K562 (cell line): ENCODE results near the gene ZSWIM1. TPM values are rescaled to one million over a fixed set of nuclear protein-coding genes. Genes with fewer than 3 reads are reported as not detected.

ENCODE experiments used
- ARID1B ChIP-seq: fragments of 450-650 bp; IDR thresholded peaks from 2 replicates; pipeline ENCODE4 v1.6.1; 2016; ENCODE audit warnings: antibody characterized with exemption, mild to moderate bottlenecking, inconsistent platforms
- BRF1 ChIP-seq: IDR thresholded peaks from 3 replicates; pipeline ENCODE4 v1.6.1; 2011; ENCODE audit warnings: borderline replicate concordance, mild to moderate bottlenecking; ENCODE audit not compliant: insufficient read length; ENCODE audit errors: extremely low read depth
- CREM ChIP-seq: IDR thresholded peaks from 2 replicates; pipeline ENCODE4 v1.6.1; 2014; ENCODE audit warnings: antibody characterized with exemption, low read depth
- IRF2 ChIP-seq: sonication (generic); formaldehyde crosslinking; IDR thresholded peaks from 2 replicates; pipeline ENCODE4 v1.8.1; 2022; ENCODE audit warnings: mild to moderate bottlenecking, missing genetic modification reagents
- MBD2 ChIP-seq: sonication (generic); IDR thresholded peaks from 2 replicates; pipeline ENCODE4 v1.6.1; 2016; ENCODE audit warnings: low read depth, borderline replicate concordance
- NFIX ChIP-seq: fragments of 250-450 bp; sonication (Bioruptor Pico); IDR thresholded peaks from 2 replicates; pipeline ENCODE4 v1.4.0; 2020; ENCODE audit warnings: low read depth, mild to moderate bottlenecking, moderate library complexity
- NR2C2 ChIP-seq, 2 experiments: fragments of 200-800 bp in 1 of 2; sonication (Bioruptor generic) in 1 of 2; sonication (generic) in 1 of 2; formaldehyde crosslinking in 1 of 2; IDR thresholded peaks; 2 replicates each; pipeline versions ENCODE4 v1.6.1 to v1.8.0; 2016 to 2022; ENCODE audit warnings: mild to moderate bottlenecking in 1 of 2, missing compliant biosample characterization in 1 of 2, missing genetic modification characterization in 1 of 2, missing genetic modification reagents in 1 of 2
- OTX1 ChIP-seq: fragments of 450-650 bp; formaldehyde crosslinking; IDR thresholded peaks from 2 replicates; pipeline ENCODE4 v1.4.0; 2022; ENCODE audit warnings: mild to moderate bottlenecking
- RBFOX2 ChIP-seq: fragments of 200-400 bp; formaldehyde crosslinking; IDR thresholded peaks from 2 replicates; pipeline ENCODE4 v1.6.1; 2017; ENCODE audit warnings: low read depth, mild to moderate bottlenecking, low read length, moderate library complexity
- RBM22 ChIP-seq: fragments of 200-400 bp; formaldehyde crosslinking; IDR thresholded peaks from 2 replicates; pipeline ENCODE4 v1.6.1; 2018; ENCODE audit warnings: low read length, low read depth; ENCODE audit not compliant: poor library complexity, severe bottlenecking
- RBM39 ChIP-seq: fragments of 200-400 bp; formaldehyde crosslinking; optimal IDR thresholded peaks from 2 replicates; pipeline ENCODE3; 2018; ENCODE audit warnings: low read depth, low read length
- SAFB ChIP-seq: fragments of 200-400 bp; formaldehyde crosslinking; IDR thresholded peaks from 2 replicates; pipeline ENCODE4 v1.6.1; 2017; ENCODE audit warnings: low read depth, low read length, borderline replicate concordance
- SREBF2 ChIP-seq: sonication (generic); formaldehyde crosslinking; IDR thresholded peaks from 2 replicates; pipeline ENCODE4 v1.4.0; 2020; ENCODE audit warnings: mild to moderate bottlenecking, missing genetic modification reagents
- TEAD4 ChIP-seq, 2 experiments: sonication (generic) in 1 of 2; formaldehyde crosslinking in 1 of 2; IDR thresholded peaks; 2 replicates each; pipeline versions ENCODE4 v1.6.1 to v1.8.0; 2012 to 2022; ENCODE audit warnings: borderline replicate concordance in 1 of 2, inconsistent platforms in 1 of 2, low read length in 1 of 2, mild to moderate bottlenecking in 1 of 2, missing genetic modification reagents in 1 of 2
- YY1 ChIP-seq, 3 experiments: IDR thresholded peaks; 2 replicates each; pipeline ENCODE4 v1.6.1; 2011; ENCODE audit warnings: low read length in 2 of 3, mild to moderate bottlenecking in 2 of 3, moderate library complexity in 2 of 3, borderline replicate concordance in 1 of 3, control low read depth in 1 of 3, low read depth in 1 of 3; ENCODE audit not compliant: insufficient read depth in 3 of 3, insufficient replicate concordance in 2 of 3, control insufficient read depth in 1 of 3, insufficient read length in 1 of 3; ENCODE audit errors: extremely low read depth in 1 of 3
- ZFX ChIP-seq: sonication (generic); formaldehyde crosslinking; IDR thresholded peaks from 2 replicates; pipeline ENCODE4 v1.8.0; 2022; ENCODE audit warnings: mild to moderate bottlenecking, missing genetic modification reagents, moderate library complexity
- ZNF263 ChIP-seq: sonication (generic); formaldehyde crosslinking; IDR thresholded peaks from 2 replicates; pipeline ENCODE4 v1.8.0; 2022; ENCODE audit warnings: mild to moderate bottlenecking, missing genetic modification reagents, borderline replicate concordance
- ZNF668 ChIP-seq: fragments of 250-450 bp; sonication (Bioruptor Pico); IDR thresholded peaks from 2 replicates; pipeline ENCODE4 v1.8.0; 2022; ENCODE audit warnings: mild to moderate bottlenecking, inconsistent platforms
- ZNF778 ChIP-seq: fragments of 450-650 bp; formaldehyde crosslinking; IDR thresholded peaks from 2 replicates; pipeline ENCODE4 v1.4.0; 2020; ENCODE audit warnings: mild to moderate bottlenecking, moderate library complexity
- polyA plus RNA-seq, 8 experiments: library from polyadenylated mRNA; depleted of rRNA in 4 of 8; stranded (reverse) in 5 of 8; unstranded in 3 of 8; fragments of >200 nt; fragmentation: Nextera tagmentation in 2 of 8; fragmentation: Illumina TruSeq in 1 of 8; extraction: Ambion mirVana in 2 of 8; extraction: Trizol in 1 of 8; gene quantifications; 2 replicates each; pipeline versions ENCODE4 v1.2.1 to v1.2.3, GENCODE V29; 2011 to 2014; ENCODE audit warnings: inconsistent platforms in 1 of 8, missing spikeins in 1 of 8
- total RNA-seq, 7 experiments: library from RNA; depleted of rRNA in 6 of 7; stranded (reverse); fragments of >200 nt in 6 of 7; fragmentation: Illumina TruSeq in 2 of 7; extraction: Trizol in 2 of 7; gene quantifications; 2 replicates each; pipeline versions ENCODE4 v1.2.1 to v1.2.3, GENCODE V29; 2011 to 2021; ENCODE audit warnings: low replicate concordance in 1 of 7
- TF ChIP-seq, protein P1 (sequence below): sonication (generic); formaldehyde crosslinking; IDR thresholded peaks from 2 replicates; pipeline ENCODE4 v1.8.1; 2023; ENCODE audit warnings: mild to moderate bottlenecking, missing genetic modification reagents
- TF ChIP-seq, protein P2 (sequence below): IDR thresholded peaks from 2 replicates; pipeline ENCODE4 v1.6.1; 2014; ENCODE audit warnings: antibody characterized with exemption
- TF ChIP-seq, protein P3 (sequence below): sonication (generic); formaldehyde crosslinking; IDR thresholded peaks from 2 replicates; pipeline ENCODE4 v1.8.1; 2023; ENCODE audit warnings: mild to moderate bottlenecking, missing genetic modification reagents

The ZSWIM1 gene
- total and polyA plus RNA-seq, 9 of the 15 experiments (the other 6 are each of a cell fraction or from before 2014, with no cell fraction given) = 2.5 to 15.6 (median 9.5) TPM

DNA sequence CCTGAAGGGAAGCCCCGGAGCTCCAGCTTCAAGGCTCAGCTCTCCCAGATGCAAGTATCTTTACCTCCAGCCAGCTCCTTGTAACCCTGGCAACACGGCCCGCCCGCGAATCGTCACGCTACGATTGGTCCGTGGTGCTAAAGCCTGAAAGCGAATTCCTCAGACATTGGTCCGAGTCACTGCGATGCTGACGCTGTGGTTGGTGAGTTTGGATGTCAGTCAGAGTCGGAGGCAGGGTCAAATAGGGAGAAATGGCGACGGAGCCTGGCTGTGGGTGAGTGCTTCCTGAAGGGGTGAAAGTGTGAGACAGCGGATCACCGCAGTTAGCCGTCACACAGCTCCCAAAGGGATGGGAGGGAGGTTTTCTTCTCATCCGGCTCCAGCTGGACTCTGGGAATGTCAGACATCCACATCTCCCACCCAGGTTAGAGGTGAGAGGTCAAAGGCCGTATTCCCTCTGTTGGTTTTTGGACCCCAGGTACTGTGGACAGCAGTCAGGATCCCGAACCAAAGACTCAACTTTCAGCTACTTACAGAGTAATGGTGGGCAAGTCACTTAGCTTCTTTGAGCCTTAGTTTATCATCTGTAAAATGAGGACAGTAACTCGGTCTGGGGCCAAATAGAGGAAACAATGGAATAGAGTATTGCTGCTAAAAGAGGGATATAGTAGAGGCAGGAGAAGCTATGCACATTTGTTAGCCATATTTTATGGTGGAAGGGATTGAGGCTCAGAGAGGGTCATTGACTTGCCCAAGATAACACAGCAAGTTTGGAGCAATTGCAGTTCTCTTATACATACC lies at the start of gene ZSWIM1 (continued):
- TF ChIP-seq, protein P1, sequence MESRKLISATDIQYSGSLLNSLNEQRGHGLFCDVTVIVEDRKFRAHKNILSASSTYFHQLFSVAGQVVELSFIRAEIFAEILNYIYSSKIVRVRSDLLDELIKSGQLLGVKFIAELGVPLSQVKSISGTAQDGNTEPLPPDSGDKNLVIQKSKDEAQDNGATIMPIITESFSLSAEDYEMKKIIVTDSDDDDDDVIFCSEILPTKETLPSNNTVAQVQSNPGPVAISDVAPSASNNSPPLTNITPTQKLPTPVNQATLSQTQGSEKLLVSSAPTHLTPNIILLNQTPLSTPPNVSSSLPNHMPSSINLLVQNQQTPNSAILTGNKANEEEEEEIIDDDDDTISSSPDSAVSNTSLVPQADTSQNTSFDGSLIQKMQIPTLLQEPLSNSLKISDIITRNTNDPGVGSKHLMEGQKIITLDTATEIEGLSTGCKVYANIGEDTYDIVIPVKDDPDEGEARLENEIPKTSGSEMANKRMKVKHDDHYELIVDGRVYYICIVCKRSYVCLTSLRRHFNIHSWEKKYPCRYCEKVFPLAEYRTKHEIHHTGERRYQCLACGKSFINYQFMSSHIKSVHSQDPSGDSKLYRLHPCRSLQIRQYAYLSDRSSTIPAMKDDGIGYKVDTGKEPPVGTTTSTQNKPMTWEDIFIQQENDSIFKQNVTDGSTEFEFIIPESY (CRISPR knock-in tag) = no peak
- TF ChIP-seq, protein P2, sequence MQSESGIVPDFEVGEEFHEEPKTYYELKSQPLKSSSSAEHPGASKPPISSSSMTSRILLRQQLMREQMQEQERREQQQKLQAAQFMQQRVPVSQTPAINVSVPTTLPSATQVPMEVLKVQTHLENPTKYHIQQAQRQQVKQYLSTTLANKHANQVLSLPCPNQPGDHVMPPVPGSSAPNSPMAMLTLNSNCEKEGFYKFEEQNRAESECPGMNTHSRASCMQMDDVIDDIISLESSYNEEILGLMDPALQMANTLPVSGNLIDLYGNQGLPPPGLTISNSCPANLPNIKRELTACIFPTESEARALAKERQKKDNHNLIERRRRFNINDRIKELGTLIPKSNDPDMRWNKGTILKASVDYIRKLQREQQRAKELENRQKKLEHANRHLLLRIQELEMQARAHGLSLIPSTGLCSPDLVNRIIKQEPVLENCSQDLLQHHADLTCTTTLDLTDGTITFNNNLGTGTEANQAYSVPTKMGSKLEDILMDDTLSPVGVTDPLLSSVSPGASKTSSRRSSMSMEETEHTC = no peak
- TF ChIP-seq ZNF668 (CRISPR knock-in tag) = no peak
- peak; percentile 90 to 97 (median 91) for TF ChIP-seq YY1 (IDR thresholded peaks at IDR 0.05; ENCODE audit: borderline replicate concordance in 1 of 3, control insufficient read depth in 1 of 3, extremely low read depth in 1 of 3, insufficient read depth in 3 of 3, insufficient read length in 1 of 3, insufficient replicate concordance in 2 of 3, low read depth in 1 of 3, low read length in 2 of 3)
- peak; percentile 46 for TF ChIP-seq RBM22
- TF ChIP-seq SAFB = no peak
- TF ChIP-seq, protein P3, sequence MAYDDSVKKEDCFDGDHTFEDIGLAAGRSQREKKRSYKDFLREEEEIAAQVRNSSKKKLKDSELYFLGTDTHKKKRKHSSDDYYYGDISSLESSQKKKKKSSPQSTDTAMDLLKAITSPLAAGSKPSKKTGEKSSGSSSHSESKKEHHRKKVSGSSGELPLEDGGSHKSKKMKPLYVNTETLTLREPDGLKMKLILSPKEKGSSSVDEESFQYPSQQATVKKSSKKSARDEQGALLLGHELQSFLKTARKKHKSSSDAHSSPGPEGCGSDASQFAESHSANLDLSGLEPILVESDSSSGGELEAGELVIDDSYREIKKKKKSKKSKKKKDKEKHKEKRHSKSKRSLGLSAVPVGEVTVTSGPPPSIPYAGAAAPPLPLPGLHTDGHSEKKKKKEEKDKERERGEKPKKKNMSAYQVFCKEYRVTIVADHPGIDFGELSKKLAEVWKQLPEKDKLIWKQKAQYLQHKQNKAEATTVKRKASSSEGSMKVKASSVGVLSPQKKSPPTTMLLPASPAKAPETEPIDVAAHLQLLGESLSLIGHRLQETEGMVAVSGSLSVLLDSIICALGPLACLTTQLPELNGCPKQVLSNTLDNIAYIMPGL (CRISPR knock-in tag) = no peak
- no peak for TF ChIP-seq IRF2 (CRISPR knock-in tag)
- no peak for TF ChIP-seq TEAD4 (IDR thresholded peaks at IDR 0.05; ENCODE audit: low read length)
- no peak for TF ChIP-seq TEAD4 (CRISPR knock-in tag; IDR thresholded peaks at IDR 0.05; ENCODE audit: borderline replicate concordance)
- peak; percentile 97 for TF ChIP-seq NR2C2 (CRISPR knock-in tag; IDR thresholded peaks at IDR 0.05)
- peak; percentile 99 for TF ChIP-seq NR2C2 (tag; IDR thresholded peaks at IDR 0.05)
- no peak for TF ChIP-seq NFIX (CRISPR knock-in tag)
- TF ChIP-seq ZFX (CRISPR knock-in tag) = no peak; the same call in 1 of the 2 replicates
- TF ChIP-seq CREM = peak; percentile 86
- no peak for TF ChIP-seq OTX1 (CRISPR knock-in tag)
- TF ChIP-seq ZNF263 (CRISPR knock-in tag) = no peak
- TF ChIP-seq ZNF778 = no peak
- no peak for TF ChIP-seq ARID1B
- peak; percentile 99 for TF ChIP-seq MBD2
- TF ChIP-seq SREBF2 (CRISPR knock-in tag) = no peak
- TF ChIP-seq RBFOX2 = peak; percentile 84
- TF ChIP-seq RBM39 = no peak
- no peak for TF ChIP-seq BRF1
